Parathyroid adenoma (tissue), 2 donors: ENCODE data around the gene SESTD1.
"Not testable (repeated sequence)": the region's sequence is repeated elsewhere in the genome, so short reads cannot be mapped to it uniquely, and the experiment has no call there.

Experiments
- H2AFZ ChIP-seq: fragments of 300-600 bp; sonication (generic); one replicate; pipeline ENCODE4 v1.7.0; 2017; ENCODE audit warnings: antibody characterized with exemption, mild to moderate bottlenecking
- H3K27ac ChIP-seq: fragments of 300-600 bp; sonication (generic); one replicate; pipeline ENCODE4 v1.7.0; 2017
- H3K27me3 ChIP-seq: fragments of 300-600 bp; sonication (generic); one replicate; pipeline ENCODE4 v1.7.0; 2017; ENCODE audit warnings: low read length; ENCODE audit not compliant: control insufficient read depth, insufficient read depth
- H3K36me3 ChIP-seq: fragments of 300-600 bp; sonication (generic); one replicate; pipeline ENCODE4 v1.7.0; 2017; ENCODE audit warnings: low read length; ENCODE audit not compliant: control insufficient read depth, insufficient read depth
- H3K4me1 ChIP-seq: fragments of 300-600 bp; sonication (generic); one replicate; pipeline ENCODE4 v1.7.0; 2017; ENCODE audit warnings: control low read depth
- H3K4me2 ChIP-seq: fragments of 300-600 bp; sonication (generic); one replicate; pipeline ENCODE4 v1.7.0; 2017; ENCODE audit warnings: low read length
- H3K4me3 ChIP-seq: fragments of 300-600 bp; sonication (generic); one replicate; pipeline ENCODE4 v1.7.0; 2017; ENCODE audit warnings: low read depth, low read length
- H3K79me2 ChIP-seq: fragments of 300-600 bp; sonication (generic); one replicate; pipeline ENCODE4 v1.7.0; 2017; ENCODE audit warnings: control low read depth
- H3K9ac ChIP-seq: fragments of 300-600 bp; sonication (generic); one replicate; pipeline ENCODE4 v1.7.0; 2017; ENCODE audit warnings: mild to moderate bottlenecking
- H3K9me3 ChIP-seq: fragments of 300-600 bp; sonication (generic); one replicate; pipeline ENCODE4 v1.7.0; 2017; ENCODE audit warnings: low read length; ENCODE audit not compliant: control insufficient read depth
- CTCF ChIP-seq: fragments of 300-600 bp; sonication (generic); IDR thresholded peaks from one replicate; pipeline ENCODE4 v1.7.0; 2017; ENCODE audit warnings: antibody characterized with exemption, mild to moderate bottlenecking
- donor health status: primary hyperparathyroidism.

The SESTD1 gene

GRCh38 chr2:179250848-179251504, 13.7 kb downstream of the SESTD1 start:
- H3K27me3 ChIP-seq: no peaks in the 10 kb centered on the region
- no peak overlapping the region for H3K4me2 ChIP-seq
- no peak overlapping the region for H3K27ac ChIP-seq
- H3K9me3 ChIP-seq: no peaks in the 10 kb centered on the region
- no peak for TF ChIP-seq CTCF
- H3K4me3 ChIP-seq: no peak overlapping the region
- no peaks in the 10 kb centered on the region for H3K36me3 ChIP-seq
- H3K4me1 ChIP-seq: no peaks in the 10 kb centered on the region
- no peak overlapping the region for H2AFZ ChIP-seq
- H3K9ac ChIP-seq: no peak overlapping the region
- peaks cover 28% of the 10 kb centered on the region for H3K79me2 ChIP-seq

- H2AFZ ChIP-seq: no peak overlapping the region
- H3K27ac ChIP-seq: no peak overlapping the region
- H3K4me1 ChIP-seq: no peaks in the 10 kb centered on the region
- no peak overlapping the region for H3K9ac ChIP-seq
- H3K79me2 ChIP-seq: peaks cover 25% of the 10 kb centered on the region
- TF ChIP-seq CTCF: no peak
- no peaks in the 10 kb centered on the region for H3K27me3 ChIP-seq
- H3K4me3 ChIP-seq: no peak overlapping the region
- no peaks in the 10 kb centered on the region for H3K36me3 ChIP-seq
- H3K9me3 ChIP-seq: no peaks in the 10 kb centered on the region
- no peak overlapping the region for H3K4me2 ChIP-seq
These were observed 14.5 kb downstream of the SESTD1 start for GRCh38 chr2:179250095-179250494.

DNA sequence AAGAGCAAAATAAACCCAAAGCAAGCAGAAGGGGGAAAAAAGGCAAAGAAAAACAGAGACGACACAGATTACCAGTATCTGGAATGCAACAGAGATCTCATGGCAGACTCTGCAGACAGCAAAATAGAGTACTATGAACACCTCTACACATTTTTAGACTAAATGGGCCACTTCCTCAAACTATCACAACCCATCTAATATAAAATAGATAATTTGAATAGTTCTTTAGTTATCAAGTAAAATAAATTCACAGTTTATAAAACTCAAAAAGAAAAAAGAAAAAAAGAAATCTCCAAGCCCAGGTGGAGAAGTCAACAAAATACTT, 16.6 kb downstream of the SESTD1 start:
- no peak for TF ChIP-seq CTCF
- Histone ChIP-seq H3K9ac (no peak overlapping the region), H3K4me1 (no peaks in the 10 kb centered on the region), H3K9me3 (no peaks in the 10 kb centered on the region), H3K27ac (no peak overlapping the region), H3K4me3 (no peak overlapping the region), H3K4me2 (no peak overlapping the region), H3K36me3 (no peaks in the 10 kb centered on the region), H3K79me2 (peaks cover 41% of the 10 kb centered on the region), H3K27me3 (no peaks in the 10 kb centered on the region), H2AFZ (no peak overlapping the region)

GRCh38 chr2:179247318-179248023, 17.2 kb downstream of the SESTD1 start:
- no peak for TF ChIP-seq CTCF
- no peak overlapping the region for H3K27ac ChIP-seq

GRCh38 chr2:179245843-179246242, 18.8 kb downstream of the SESTD1 start:
- not testable (repeated sequence) for H3K27ac ChIP-seq, H3K27me3 ChIP-seq, H3K9me3 ChIP-seq, H3K4me2 ChIP-seq, H3K4me3 ChIP-seq, H3K36me3 ChIP-seq, H3K4me1 ChIP-seq, H2AFZ ChIP-seq, H3K9ac ChIP-seq
- peaks cover 37% of the 10 kb centered on the region for H3K79me2 ChIP-seq

More at GRCh38 chr2:179247318-179248023, 17.2 kb downstream of the SESTD1 start:
- Histone ChIP-seq H3K4me1 (no peaks in the 10 kb centered on the region), H3K27me3 (no peaks in the 10 kb centered on the region), H3K4me3 (no peak overlapping the region), H2AFZ (no peak overlapping the region), H3K36me3 (no peaks in the 10 kb centered on the region), H3K79me2 (peaks cover 46% of the 10 kb centered on the region), H3K9ac (no peak overlapping the region), H3K9me3 (no peaks in the 10 kb centered on the region), H3K4me2 (no peak overlapping the region)
